Measurements from ENCODE around the gene MAFB. TPM values are rescaled to one million over a fixed set of nuclear protein-coding genes. Genes with fewer than 3 reads are reported as not detected.

The MAFB gene
- total and polyA plus RNA-seq, 7 donors = 4.7 to 63.2 (median 11.0) TPM

DNA sequence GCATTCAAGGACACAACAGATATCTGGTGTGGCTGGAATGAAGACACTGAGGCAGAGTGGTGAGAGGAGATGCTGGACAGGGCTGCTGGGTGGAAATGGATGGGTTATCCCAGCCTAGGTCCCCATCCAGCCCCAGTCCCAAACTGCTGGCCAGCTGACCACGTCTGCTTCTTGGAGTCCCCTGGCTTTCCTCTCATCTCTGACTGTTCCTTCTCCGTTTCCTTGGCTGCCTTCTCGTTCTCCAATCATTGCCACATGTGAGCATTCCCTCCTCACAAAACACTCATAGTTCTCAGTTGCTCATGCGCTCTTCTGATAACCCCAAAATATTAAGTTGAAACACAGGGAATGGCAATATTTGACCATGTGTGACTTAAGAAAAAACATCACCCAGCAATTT, 31.5 kb downstream of the MAFB start:
- ATAC-seq (no peak), DNase-seq (no peak)
- Histone ChIP-seq H3K4me3 (no peak overlapping the region), H3K27me3 (ENCODE audit: insufficient read depth in 3 of 3, low read length in 2 of 3) (no peaks in the 10 kb centered on the region), H3K4me1 (peaks cover 6% of the 10 kb centered on the region), H3K9me3 (no peaks in the 10 kb centered on the region), H3K27ac (no peak overlapping the region), H3K36me3 (ENCODE audit: insufficient read depth in 1 of 2, low read depth in 1 of 2) (no peaks in the 10 kb centered on the region)
- intact Hi-C loops (cut with DNase I) = no loop called here
- 73 to 76% (median 74%) methylated on average over 3 to 4 of the region's 4 CpGs for WGBS, 3 donors
- TF ChIP-seq, protein P1, sequence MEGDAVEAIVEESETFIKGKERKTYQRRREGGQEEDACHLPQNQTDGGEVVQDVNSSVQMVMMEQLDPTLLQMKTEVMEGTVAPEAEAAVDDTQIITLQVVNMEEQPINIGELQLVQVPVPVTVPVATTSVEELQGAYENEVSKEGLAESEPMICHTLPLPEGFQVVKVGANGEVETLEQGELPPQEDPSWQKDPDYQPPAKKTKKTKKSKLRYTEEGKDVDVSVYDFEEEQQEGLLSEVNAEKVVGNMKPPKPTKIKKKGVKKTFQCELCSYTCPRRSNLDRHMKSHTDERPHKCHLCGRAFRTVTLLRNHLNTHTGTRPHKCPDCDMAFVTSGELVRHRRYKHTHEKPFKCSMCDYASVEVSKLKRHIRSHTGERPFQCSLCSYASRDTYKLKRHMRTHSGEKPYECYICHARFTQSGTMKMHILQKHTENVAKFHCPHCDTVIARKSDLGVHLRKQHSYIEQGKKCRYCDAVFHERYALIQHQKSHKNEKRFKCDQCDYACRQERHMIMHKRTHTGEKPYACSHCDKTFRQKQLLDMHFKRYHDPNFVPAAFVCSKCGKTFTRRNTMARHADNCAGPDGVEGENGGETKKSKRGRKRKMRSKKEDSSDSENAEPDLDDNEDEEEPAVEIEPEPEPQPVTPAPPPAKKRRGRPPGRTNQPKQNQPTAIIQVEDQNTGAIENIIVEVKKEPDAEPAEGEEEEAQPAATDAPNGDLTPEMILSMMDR (IDR thresholded peaks at IDR 0.05) = no peak

DNA sequence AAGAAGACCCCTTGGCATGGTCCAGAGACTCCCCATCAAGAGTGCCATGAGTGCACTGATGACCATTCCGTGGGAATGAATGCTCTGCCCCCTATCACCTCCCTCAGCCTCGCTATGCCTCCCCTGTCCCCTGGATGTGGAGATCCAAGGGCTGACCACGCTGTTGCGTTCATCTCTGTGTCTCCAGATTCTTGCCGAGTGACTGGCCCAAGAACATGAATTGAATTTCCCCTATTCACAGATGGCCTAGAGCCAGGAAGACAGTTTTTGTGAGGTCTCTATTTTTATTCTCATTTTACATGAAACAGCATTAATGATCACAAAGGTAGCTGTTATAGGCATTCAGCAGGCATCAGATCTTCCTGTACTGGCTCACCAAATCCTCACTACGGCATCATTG, 33.6 kb downstream of the MAFB start:
- H3K4me1 ChIP-seq = peaks cover 6% of the 10 kb centered on the region
- H3K36me3 ChIP-seq (ENCODE audit: insufficient read depth in 1 of 2, low read depth in 1 of 2) = no peaks in the 10 kb centered on the region
- WGBS, 3 donors = 87 to 93% (median 88%) methylated on average over 6 of the region's 6 CpGs
- H3K4me3 ChIP-seq = no peak overlapping the region
- H3K27me3 ChIP-seq (ENCODE audit: insufficient read depth in 3 of 3, low read length in 2 of 3) = no peaks in the 10 kb centered on the region
- H3K27ac ChIP-seq = no peak overlapping the region
- ATAC-seq (peak in 1 of 4 donors; percentile 34), DNase-seq (no peak)
- intact Hi-C loops (cut with DNase I) = no loop called here
- no peaks in the 10 kb centered on the region for H3K9me3 ChIP-seq
- TF ChIP-seq, protein P1 (IDR thresholded peaks at IDR 0.05) = no peak

DNA sequence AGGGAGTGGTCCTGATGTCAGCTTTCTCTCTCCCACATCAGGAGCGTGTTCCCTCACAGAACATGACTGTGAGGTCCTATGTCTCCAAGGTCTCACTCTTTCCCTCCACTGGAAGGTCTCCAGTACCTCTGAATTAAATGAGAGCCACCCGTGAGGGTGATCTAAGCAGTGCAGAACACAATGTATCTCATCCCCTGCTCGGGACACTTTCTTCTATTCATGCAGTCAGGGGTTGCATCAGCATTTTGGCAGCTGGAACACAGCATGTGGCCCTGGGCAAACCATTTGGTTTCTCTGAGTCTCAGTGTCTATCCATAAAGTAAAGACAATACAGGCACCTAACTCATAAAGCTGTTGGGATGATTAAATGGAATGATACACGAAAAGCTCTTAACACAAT, 34.2 kb downstream of the MAFB start:
- Histone ChIP-seq H3K36me3 (ENCODE audit: insufficient read depth in 1 of 2, low read depth in 1 of 2) (no peaks in the 10 kb centered on the region), H3K9me3 (no peaks in the 10 kb centered on the region), H3K4me1 (peaks cover 6% of the 10 kb centered on the region), H3K4me3 (no peak overlapping the region), H3K27me3 (ENCODE audit: insufficient read depth in 3 of 3, low read length in 2 of 3) (no peaks in the 10 kb centered on the region), H3K27ac (no peak overlapping the region)
- WGBS, 3 donors = 34 to 51% (median 45%) methylated on average over 4 of the region's 4 CpGs
- DNase-seq (peak; percentile 49 to 81), ATAC-seq (peak; percentile 68 to 94 (median 93))
- intact Hi-C loops (cut with DNase I) = no loop called here
- TF ChIP-seq, protein P1 (IDR thresholded peaks at IDR 0.05) = no peak

DNA sequence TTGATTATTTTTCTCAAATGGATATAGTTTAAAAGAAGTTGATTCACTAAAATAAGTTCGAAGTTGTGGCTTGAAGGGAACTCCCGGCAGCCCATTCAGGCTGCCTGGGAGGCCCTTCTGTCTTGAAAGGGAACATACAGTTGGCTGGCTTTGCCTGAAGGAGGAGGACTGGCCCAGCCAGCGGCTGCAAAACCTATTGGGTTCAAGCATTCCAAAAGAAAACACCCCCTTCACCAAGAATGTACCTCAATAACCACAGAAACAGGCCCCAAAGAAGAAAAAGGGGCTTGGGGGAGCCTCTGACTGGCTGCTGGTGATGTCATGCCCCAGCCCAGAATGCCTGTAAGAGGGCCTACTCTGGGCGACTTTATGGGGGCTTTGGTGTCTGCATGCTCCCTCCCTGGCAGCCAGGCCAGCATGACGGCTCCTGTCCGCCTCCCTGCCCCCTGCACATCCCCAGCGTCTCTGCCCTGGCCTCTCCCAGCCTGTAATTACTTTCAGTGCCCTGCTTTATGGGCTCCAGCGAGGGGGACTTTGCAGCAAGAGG, 36.5 kb downstream of the MAFB start:
- ATAC-seq = no peak
- TF ChIP-seq, protein P1 (IDR thresholded peaks at IDR 0.05) = no peak
- 81 to 89% (median 86%) methylated on average over 8 of the region's 8 CpGs for WGBS, 3 donors
- no peaks in the 10 kb centered on the region for H3K36me3 ChIP-seq (ENCODE audit: insufficient read depth in 1 of 2, low read depth in 1 of 2)
- H3K4me3 ChIP-seq = no peak overlapping the region
- H3K27me3 ChIP-seq (ENCODE audit: insufficient read depth in 3 of 3, low read length in 2 of 3) = no peaks in the 10 kb centered on the region
- no peak for DNase-seq
- H3K9me3 ChIP-seq = no peaks in the 10 kb centered on the region
- peaks cover 6% of the 10 kb centered on the region for H3K4me1 ChIP-seq
- intact Hi-C loops (cut with DNase I) = no loop called here
- no peak overlapping the region for H3K27ac ChIP-seq

DNA sequence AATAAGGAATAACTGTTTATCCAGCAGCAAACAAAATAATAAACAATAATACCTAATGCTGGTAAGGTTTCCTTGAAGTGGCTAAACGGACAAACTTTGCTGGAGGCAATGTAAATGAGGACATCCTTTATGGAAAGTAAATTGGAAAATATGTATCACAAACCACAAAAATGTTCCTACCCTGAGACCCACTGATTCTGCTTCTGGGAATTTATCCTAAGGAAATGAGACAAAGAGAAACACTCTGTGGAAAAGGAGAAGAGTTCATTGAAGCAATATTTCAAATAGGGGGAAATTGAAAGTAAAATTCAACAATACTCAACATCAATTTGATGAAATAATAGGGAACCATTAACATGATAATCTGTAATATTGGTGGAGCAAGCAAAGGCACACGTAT, 37.9 kb downstream of the MAFB start:
- ATAC-seq = no peak
- Histone ChIP-seq H3K4me1 (peaks cover 6% of the 10 kb centered on the region), H3K9me3 (no peaks in the 10 kb centered on the region), H3K36me3 (ENCODE audit: insufficient read depth in 1 of 2, low read depth in 1 of 2) (no peaks in the 10 kb centered on the region), H3K4me3 (no peak overlapping the region), H3K27ac (no peak overlapping the region), H3K27me3 (ENCODE audit: insufficient read depth in 3 of 3, low read length in 2 of 3) (no peaks in the 10 kb centered on the region)
- DNase-seq = no peak
- intact Hi-C loops (cut with DNase I) = no loop called here
- WGBS, 3 donors = 80 to 87% (median 83%) methylated on average over 2 of the region's 2 CpGs
- TF ChIP-seq, protein P1 (IDR thresholded peaks at IDR 0.05) = no peak
